HepG2 (cell line): Measurements from ENCODE around the gene MAP3K1. TPM values are rescaled to one million over a fixed set of nuclear protein-coding genes. Genes with fewer than 3 reads are reported as not detected.

ENCODE experiments used
- ATAC-seq: fragments of 200-7000 bp; cut with Tn5 transposase; 3 replicates; pipeline ENCODE4 v1.9.1; 2020; ENCODE audit warnings: mild to moderate bottlenecking, moderate library complexity
- BruUV-seq: library from RNA; stranded (reverse); fragments of 400-500 nt; replicated peaks from 2 replicates; lab custom pipeline; 2021; lab: Mats Ljungman, UMichigan
- CTCF ChIA-PET: fragments of 300-600 bp; formaldehyde crosslinking; extraction: SDS; loops from one replicate; lab custom pipeline; 2021; ENCODE audit warnings: low total read pairs, inconsistent platforms, low intra/inter-chr PET ratio; lab: Yijun Ruan, JAX
- POLR2A ChIA-PET: fragments of 350-600 bp; sonication (Branson Sonifier 250); formaldehyde crosslinking; loops from one replicate; lab custom pipeline; 2020; ENCODE audit warnings: antibody characterized with exemption, inconsistent platforms; lab: Yijun Ruan, JAX
- DNase-seq: peaks from one replicate; pipeline ENCODE4 v3.0.0-alpha.2; 2015; ENCODE audit warnings: low spot score
- FAIRE-seq: peaks from 3 replicates; lab custom pipeline; 2011; peaks lifted over from hg19 to GRCh38; lab: Jason Lieb, UNC
- H2AFZ ChIP-seq: one replicate; pipeline ENCODE4 v1.6.1; 2011; ENCODE audit warnings: low read length, inconsistent platforms
- H3K27ac ChIP-seq: fragments of 300-600 bp; 3 replicates; pipeline ENCODE4 v1.8.0; 2011; ENCODE audit warnings: mixed run types, mild to moderate bottlenecking, mixed read lengths, low read length, inconsistent platforms; ENCODE audit not compliant: insufficient read depth; ENCODE audit errors: extremely low read length
- H3K27me3 ChIP-seq, 2 experiments: fragments of 200-600 bp in 1 of 2; 2 replicates in 1 of 2; 3 replicates in 1 of 2; pipeline versions ENCODE4 v1.6.0 to v1.8.0; 2011; ENCODE audit warnings: low read length in 2 of 2, mild to moderate bottlenecking in 2 of 2, moderate library complexity in 2 of 2, inconsistent platforms in 1 of 2; ENCODE audit not compliant: insufficient read depth in 2 of 2, control insufficient read depth in 1 of 2
- H3K36me3 ChIP-seq, 2 experiments: fragments of 200-600 bp in 1 of 2; replicated peaks in 1 of 2; 2 replicates in 1 of 2; 3 replicates in 1 of 2; pipeline versions ENCODE4 v1.5.1 to v1.8.0; 2011; ENCODE audit warnings: low read length in 2 of 2, inconsistent platforms in 1 of 2; ENCODE audit not compliant: insufficient read depth in 2 of 2, control insufficient read depth in 1 of 2
- H3K4me1 ChIP-seq: 2 replicates; pipeline ENCODE4 v1.5.1; 2012; ENCODE audit warnings: low read length, inconsistent platforms; ENCODE audit not compliant: insufficient read depth
- H3K4me2 ChIP-seq: 2 replicates; pipeline ENCODE4 v1.6.0; 2011; ENCODE audit warnings: low read depth, low read length, inconsistent platforms
- H3K4me3 ChIP-seq, 3 experiments: fragments of 200-600 bp in 1 of 3; sonication (generic), shearing (Covaris generic) in 1 of 3; replicated peaks in 1 of 3; 2 replicates each; pipeline ENCODE4 v1.5.1; 2011 to 2016; ENCODE audit warnings: low read length in 3 of 3, inconsistent platforms in 2 of 3, low read depth in 2 of 3, mild to moderate bottlenecking in 2 of 3, control low read depth in 1 of 3, mixed read lengths in 1 of 3; ENCODE audit not compliant: insufficient read depth in 1 of 3
- H3K79me2 ChIP-seq: one replicate; pipeline ENCODE4 v1.6.1; 2011; ENCODE audit warnings: low read length, inconsistent platforms; ENCODE audit not compliant: insufficient read depth
- H3K9ac ChIP-seq: 2 replicates; pipeline ENCODE4 v1.6.0; 2011; ENCODE audit warnings: mild to moderate bottlenecking, low read depth, low read length, inconsistent platforms; ENCODE audit not compliant: insufficient read depth
- H3K9me3 ChIP-seq: 2 replicates; pipeline ENCODE4 v1.5.1; 2012; ENCODE audit warnings: mild to moderate bottlenecking, low read length
- H4K20me1 ChIP-seq: 2 replicates; pipeline ENCODE4 v1.6.0; 2011; ENCODE audit warnings: inconsistent platforms, mild to moderate bottlenecking, low read length, moderate library complexity; ENCODE audit not compliant: insufficient read depth
- HOXA7 ChIP-seq: sonication (generic); formaldehyde crosslinking; IDR thresholded peaks from 2 replicates; pipeline ENCODE4 v1.8.1; 2022; ENCODE audit warnings: mild to moderate bottlenecking, missing genetic modification reagents, moderate library complexity
- RXRA ChIP-seq: sonication (generic); formaldehyde crosslinking; IDR thresholded peaks from 2 replicates; pipeline ENCODE4 v1.5.1; 2020; ENCODE audit warnings: missing genetic modification reagents
- SNAI1 ChIP-seq: sonication (generic); formaldehyde crosslinking; IDR thresholded peaks from 2 replicates; pipeline ENCODE4 v1.5.0; 2020; ENCODE audit warnings: mild to moderate bottlenecking, missing genetic modification reagents, borderline replicate concordance
- ZNF282 ChIP-seq: fragments of 450-650 bp; IDR thresholded peaks from 2 replicates; pipeline ENCODE4 v1.6.1; 2018; ENCODE audit not compliant: partially characterized antibody
- ZNF33B ChIP-seq: sonication (generic); formaldehyde crosslinking; IDR thresholded peaks from 2 replicates; pipeline ENCODE4 v1.5.1; 2020; ENCODE audit warnings: mild to moderate bottlenecking, missing genetic modification reagents
- ZNF782 ChIP-seq: sonication (generic); formaldehyde crosslinking; IDR thresholded peaks from 2 replicates; pipeline ENCODE4 v1.4.0; 2020; ENCODE audit warnings: missing genetic modification reagents, mild to moderate bottlenecking, borderline replicate concordance
- WGBS: methylation state at CpG from one replicate; pipeline ENCODE4 v1.1.6; 2017; ENCODE audit warnings: low lambda C conversion rate; 5-methylcytosine and 5-hydroxymethylcytosine counted together
- in situ Hi-C: cut with HindIII; loops from 2 replicates; pipeline ENCODE4 v1.10.0; 2017; ENCODE audit warnings: low pct_unique_long_range_greater_than_20kb; ENCODE audit not compliant: extremely low pct_ligation_motif_present
- intact Hi-C: fragments of 100-400 bp; cut with micrococcal nuclease; formaldehyde crosslinking; loops from one replicate; pipeline ENCODE4 v1.10.0; 2022; ENCODE audit not compliant: unreplicated experiment
- polyA plus RNA-seq, 8 experiments: library from polyadenylated mRNA; depleted of rRNA in 3 of 8; stranded (reverse) in 7 of 8; unstranded in 1 of 8; fragments of >200 nt; fragmentation: Illumina TruSeq in 4 of 8; extraction: Trizol in 4 of 8; gene quantifications; 2 replicates each; pipeline versions ENCODE4 v1.2.1 to v1.2.3, GENCODE V29; 2011 to 2016; ENCODE audit warnings: low read depth in 4 of 8, missing spikeins in 1 of 8, mixed read lengths in 1 of 8; ENCODE audit not compliant: insufficient read depth in 1 of 8
- total RNA-seq, 5 experiments: library from RNA; depleted of rRNA; stranded (reverse); fragments of >200 nt; fragmentation: Illumina TruSeq; extraction: Trizol; gene quantifications; 2 replicates each; pipeline ENCODE4 v1.2.3, GENCODE V29; 2016; ENCODE audit warnings: low read depth in 1 of 5
- TF ChIP-seq, protein P1 (sequence below): IDR thresholded peaks from 2 replicates; pipeline ENCODE4 v1.6.1; 2012; ENCODE audit warnings: low read length, improper control_type of control experiment
- TF ChIP-seq, protein P2 (sequence below): sonication (generic); formaldehyde crosslinking; IDR thresholded peaks from 2 replicates; pipeline ENCODE4 v1.4.0; 2020; ENCODE audit warnings: missing genetic modification reagents

MAP3K1 gene
- total and polyA plus RNA-seq, 2 of the 13 experiments (the other 11 are each of a cell fraction or from before 2014, with no cell fraction given) = 16.4 to 30.3 TPM

DNA sequence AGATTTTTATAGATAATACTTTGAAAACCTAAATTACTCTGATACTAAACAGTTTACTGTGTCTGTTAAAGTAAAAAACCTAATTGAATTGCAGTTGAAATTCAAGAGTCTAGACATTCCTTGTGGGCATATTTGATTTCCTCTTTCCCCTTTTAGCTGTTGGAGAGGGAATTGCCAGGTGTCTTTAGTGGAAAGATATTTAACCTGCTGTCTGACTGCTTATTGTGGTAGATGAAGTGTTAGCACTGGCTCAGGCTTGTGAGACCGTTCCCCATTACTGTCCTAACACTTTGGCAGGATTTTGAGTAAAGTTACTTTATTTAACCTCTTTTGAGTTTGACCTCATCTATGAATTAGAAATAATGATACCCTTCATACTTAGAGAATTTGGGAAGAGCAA is 16.4 kb downstream of the MAP3K1 start:
- H2AFZ ChIP-seq = no peak overlapping the region
- peaks cover 99% of the 10 kb centered on the region for H3K79me2 ChIP-seq
- no peaks in the 10 kb centered on the region for H3K9me3 ChIP-seq
- 96% methylated on average over 1 of the region's 1 CpG for WGBS
- no peak overlapping the region for H3K27ac ChIP-seq
- ATAC-seq (no peak), DNase-seq (no peak), FAIRE-seq (no peak)
- no TSS peak for BruUV-seq
- H3K4me3 ChIP-seq = no peak overlapping the region
- POLR2A ChIA-PET = no interaction called here
- H3K4me2 ChIP-seq = no peak overlapping the region
- CTCF ChIA-PET = no interaction called here
- in situ Hi-C loops = loop anchor here (25.0 kb wide), 2 partner anchors 344 to 894 kb away; no protein-coding TSS in a partner anchor
- no peak overlapping the region for H3K9ac ChIP-seq
- intact Hi-C loops = loop anchor here (10.0 kb wide), 1 partner anchor 897 kb away; no protein-coding TSS in a partner anchor
- peaks cover 51% of the 10 kb centered on the region for H4K20me1 ChIP-seq
- H3K36me3 ChIP-seq = peaks cover 0 to 2% of the 10 kb centered on the region in 2 experiments; a peak in 1 of 5 replicates
- TF ChIP-seq HOXA7 (CRISPR knock-in tag) (no peak), SNAI1 (CRISPR knock-in tag) (no peak), ZNF282 (no peak), ZNF782 (CRISPR knock-in tag) (no peak), ZNF33B (no peak), RXRA (no peak)
- TF ChIP-seq, protein P1, sequence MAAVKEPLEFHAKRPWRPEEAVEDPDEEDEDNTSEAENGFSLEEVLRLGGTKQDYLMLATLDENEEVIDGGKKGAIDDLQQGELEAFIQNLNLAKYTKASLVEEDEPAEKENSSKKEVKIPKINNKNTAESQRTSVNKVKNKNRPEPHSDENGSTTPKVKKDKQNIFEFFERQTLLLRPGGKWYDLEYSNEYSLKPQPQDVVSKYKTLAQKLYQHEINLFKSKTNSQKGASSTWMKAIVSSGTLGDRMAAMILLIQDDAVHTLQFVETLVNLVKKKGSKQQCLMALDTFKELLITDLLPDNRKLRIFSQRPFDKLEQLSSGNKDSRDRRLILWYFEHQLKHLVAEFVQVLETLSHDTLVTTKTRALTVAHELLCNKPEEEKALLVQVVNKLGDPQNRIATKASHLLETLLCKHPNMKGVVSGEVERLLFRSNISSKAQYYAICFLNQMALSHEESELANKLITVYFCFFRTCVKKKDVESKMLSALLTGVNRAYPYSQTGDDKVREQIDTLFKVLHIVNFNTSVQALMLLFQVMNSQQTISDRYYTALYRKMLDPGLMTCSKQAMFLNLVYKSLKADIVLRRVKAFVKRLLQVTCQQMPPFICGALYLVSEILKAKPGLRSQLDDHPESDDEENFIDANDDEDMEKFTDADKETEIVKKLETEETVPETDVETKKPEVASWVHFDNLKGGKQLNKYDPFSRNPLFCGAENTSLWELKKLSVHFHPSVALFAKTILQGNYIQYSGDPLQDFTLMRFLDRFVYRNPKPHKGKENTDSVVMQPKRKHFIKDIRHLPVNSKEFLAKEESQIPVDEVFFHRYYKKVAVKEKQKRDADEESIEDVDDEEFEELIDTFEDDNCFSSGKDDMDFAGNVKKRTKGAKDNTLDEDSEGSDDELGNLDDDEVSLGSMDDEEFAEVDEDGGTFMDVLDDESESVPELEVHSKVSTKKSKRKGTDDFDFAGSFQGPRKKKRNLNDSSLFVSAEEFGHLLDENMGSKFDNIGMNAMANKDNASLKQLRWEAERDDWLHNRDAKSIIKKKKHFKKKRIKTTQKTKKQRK = no peak
- TF ChIP-seq, protein P2, sequence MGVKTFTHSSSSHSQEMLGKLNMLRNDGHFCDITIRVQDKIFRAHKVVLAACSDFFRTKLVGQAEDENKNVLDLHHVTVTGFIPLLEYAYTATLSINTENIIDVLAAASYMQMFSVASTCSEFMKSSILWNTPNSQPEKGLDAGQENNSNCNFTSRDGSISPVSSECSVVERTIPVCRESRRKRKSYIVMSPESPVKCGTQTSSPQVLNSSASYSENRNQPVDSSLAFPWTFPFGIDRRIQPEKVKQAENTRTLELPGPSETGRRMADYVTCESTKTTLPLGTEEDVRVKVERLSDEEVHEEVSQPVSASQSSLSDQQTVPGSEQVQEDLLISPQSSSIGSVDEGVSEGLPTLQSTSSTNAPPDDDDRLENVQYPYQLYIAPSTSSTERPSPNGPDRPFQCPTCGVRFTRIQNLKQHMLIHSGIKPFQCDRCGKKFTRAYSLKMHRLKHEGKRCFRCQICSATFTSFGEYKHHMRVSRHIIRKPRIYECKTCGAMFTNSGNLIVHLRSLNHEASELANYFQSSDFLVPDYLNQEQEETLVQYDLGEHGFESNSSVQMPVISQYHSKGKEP (CRISPR knock-in tag) = no peak
- no peaks in the 10 kb centered on the region; a peak in 1 of 5 replicates for H3K27me3 ChIP-seq
- H3K4me1 ChIP-seq = peaks cover 77% of the 10 kb centered on the region
